Measurements from ENCODE around the gene DNMBP. TPM values are rescaled to one million over a fixed set of nuclear protein-coding genes. Genes with fewer than 3 reads are reported as not detected.

DNMBP gene
- total RNA-seq, 3 donors from 2014 or later: 37.1 to 60.0 (median 48.3) TPM

DNA sequence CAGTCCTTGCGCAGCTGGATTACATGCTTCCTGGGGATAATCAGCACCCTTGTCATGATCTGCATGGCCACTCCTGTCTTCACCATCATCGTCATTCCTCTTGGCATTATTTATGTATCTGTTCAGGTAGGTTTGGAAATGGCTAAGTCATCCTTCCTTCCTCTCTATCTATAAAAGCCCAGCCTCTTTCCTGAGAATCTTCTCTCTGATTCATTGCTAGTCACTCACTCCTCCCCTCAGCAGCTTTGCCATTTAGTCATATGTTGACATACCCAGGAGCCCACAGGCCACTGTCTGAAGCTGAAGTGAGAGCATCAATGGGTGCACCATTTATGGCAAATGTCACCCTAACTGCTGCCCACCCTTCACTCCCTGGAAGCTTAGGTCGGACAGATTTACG lies 175.3 kb downstream of the DNMBP start:
- Histone ChIP-seq H3K4me3 (no peak overlapping the region), H3K36me3 (ENCODE audit: low read depth) (no peaks in the 10 kb centered on the region), H3K4me1 (ENCODE audit: low read depth) (no peaks in the 10 kb centered on the region), H3K9me3 (no peaks in the 10 kb centered on the region)
- DNase-seq: no peak
- TF ChIP-seq, protein P1, sequence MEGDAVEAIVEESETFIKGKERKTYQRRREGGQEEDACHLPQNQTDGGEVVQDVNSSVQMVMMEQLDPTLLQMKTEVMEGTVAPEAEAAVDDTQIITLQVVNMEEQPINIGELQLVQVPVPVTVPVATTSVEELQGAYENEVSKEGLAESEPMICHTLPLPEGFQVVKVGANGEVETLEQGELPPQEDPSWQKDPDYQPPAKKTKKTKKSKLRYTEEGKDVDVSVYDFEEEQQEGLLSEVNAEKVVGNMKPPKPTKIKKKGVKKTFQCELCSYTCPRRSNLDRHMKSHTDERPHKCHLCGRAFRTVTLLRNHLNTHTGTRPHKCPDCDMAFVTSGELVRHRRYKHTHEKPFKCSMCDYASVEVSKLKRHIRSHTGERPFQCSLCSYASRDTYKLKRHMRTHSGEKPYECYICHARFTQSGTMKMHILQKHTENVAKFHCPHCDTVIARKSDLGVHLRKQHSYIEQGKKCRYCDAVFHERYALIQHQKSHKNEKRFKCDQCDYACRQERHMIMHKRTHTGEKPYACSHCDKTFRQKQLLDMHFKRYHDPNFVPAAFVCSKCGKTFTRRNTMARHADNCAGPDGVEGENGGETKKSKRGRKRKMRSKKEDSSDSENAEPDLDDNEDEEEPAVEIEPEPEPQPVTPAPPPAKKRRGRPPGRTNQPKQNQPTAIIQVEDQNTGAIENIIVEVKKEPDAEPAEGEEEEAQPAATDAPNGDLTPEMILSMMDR (IDR thresholded peaks at IDR 0.05): no peak
- ATAC-seq: no peak
- intact Hi-C loops (cut with DNase I, micrococcal nuclease): no loop called here

DNA sequence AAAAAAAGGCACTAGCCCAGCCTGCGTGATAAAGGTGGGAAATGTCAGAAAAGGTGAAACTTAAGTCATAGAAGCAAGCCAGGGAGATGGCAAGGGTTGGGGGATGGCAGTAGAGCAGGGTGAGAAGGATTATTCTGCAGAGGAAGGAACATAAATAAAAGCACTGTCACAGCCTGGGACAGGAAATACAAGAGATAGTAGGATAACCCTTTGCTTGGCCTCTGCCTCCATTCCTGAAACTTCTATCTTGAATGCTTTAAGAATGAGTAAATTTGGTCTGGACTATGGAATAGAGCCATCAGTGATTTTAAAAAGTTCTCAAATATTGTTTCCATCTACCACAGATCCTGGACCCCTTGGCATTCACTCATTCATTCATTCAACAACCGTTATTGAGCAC lies 177.3 kb downstream of the DNMBP start:
- no peak for DNase-seq
- H3K9me3 ChIP-seq: no peaks in the 10 kb centered on the region
- H3K4me3 ChIP-seq: no peak overlapping the region
- ATAC-seq: no peak
- no peaks in the 10 kb centered on the region for H3K36me3 ChIP-seq (ENCODE audit: low read depth)
- intact Hi-C loops (cut with DNase I, micrococcal nuclease): no loop called here
- no peaks in the 10 kb centered on the region for H3K4me1 ChIP-seq (ENCODE audit: low read depth)
- TF ChIP-seq, protein P1 (IDR thresholded peaks at IDR 0.05): no peak

DNA sequence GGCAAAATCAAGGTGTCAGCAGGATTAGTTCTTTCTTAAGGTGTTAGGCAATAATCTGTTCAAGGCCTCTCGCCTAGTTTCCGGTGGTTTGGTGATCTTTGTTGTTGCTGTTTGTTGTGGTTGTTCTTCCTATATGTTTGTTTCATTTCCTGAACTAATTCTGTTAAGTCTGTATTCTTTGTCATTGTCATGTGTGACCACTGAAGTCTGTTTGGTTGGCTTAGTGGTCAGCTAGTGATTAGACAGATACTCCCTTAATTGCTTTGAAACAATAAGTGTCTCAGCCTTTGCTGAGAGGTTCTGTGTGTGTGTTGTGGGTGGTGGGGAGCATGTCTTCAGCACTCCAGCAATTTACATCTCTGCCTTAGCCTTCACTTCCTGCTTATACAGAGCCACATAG lies 181.3 kb downstream of the DNMBP start:
- TF ChIP-seq, protein P1 (IDR thresholded peaks at IDR 0.05): no peak
- Histone ChIP-seq H3K4me1 (ENCODE audit: low read depth) (no peaks in the 10 kb centered on the region), H3K9me3 (no peaks in the 10 kb centered on the region), H3K4me3 (no peak overlapping the region), H3K36me3 (ENCODE audit: low read depth) (no peaks in the 10 kb centered on the region)
- intact Hi-C loops (cut with DNase I, micrococcal nuclease): no loop called here
- ATAC-seq (no peak), DNase-seq (no peak)

DNA sequence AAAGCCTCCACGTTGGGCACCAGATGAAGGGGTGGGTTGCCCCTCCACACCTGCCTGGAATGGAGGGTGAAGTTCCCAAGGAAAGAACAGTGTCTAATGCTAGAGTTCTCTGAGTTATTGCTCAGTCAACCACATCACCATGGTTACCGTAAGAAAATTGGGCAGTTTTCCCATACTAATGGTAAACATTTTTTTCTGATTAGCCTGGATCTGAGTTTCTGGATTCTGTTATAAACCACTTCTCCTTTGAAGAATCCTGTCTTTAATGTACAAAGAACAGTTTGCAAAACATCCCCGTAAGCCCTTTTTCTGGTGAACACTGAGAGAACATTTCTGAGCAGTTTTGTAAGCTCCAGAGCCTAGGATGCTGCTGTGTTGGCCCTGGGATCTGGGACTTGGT lies 181.8 kb downstream of the DNMBP start:
- TF ChIP-seq, protein P1 (IDR thresholded peaks at IDR 0.05): no peak
- Histone ChIP-seq H3K36me3 (ENCODE audit: low read depth) (no peaks in the 10 kb centered on the region), H3K4me3 (no peak overlapping the region), H3K9me3 (no peaks in the 10 kb centered on the region), H3K4me1 (ENCODE audit: low read depth) (no peaks in the 10 kb centered on the region)
- ATAC-seq (no peak), DNase-seq (no peak)
- intact Hi-C loops (cut with DNase I, micrococcal nuclease): no loop called here

Other genes with a start within 250 kb of the DNMBP start
- 1 to 10 TPM in 2 of 3 donors, under 1 TPM in 1; 0.69 to 1.6 (median 1.6) TPM for gene ABCC2, start 227.3 kb downstream of the DNMBP start, total RNA-seq
- under 1 TPM in 1 of 3 donors, not detected in 2; 0.14 TPM for gene CPN1, start 71.9 kb upstream of the DNMBP start, total RNA-seq
- 10 to 100 TPM; 33.4 to 57.9 (median 48.3) TPM for gene ERLIN1, start 176.1 kb upstream of the DNMBP start, total RNA-seq
- 10 to 100 TPM; 18.2 to 21.4 (median 20.5) TPM for gene CHUK, start 219.6 kb upstream of the DNMBP start, total RNA-seq